HEK293T (cell line): ENCODE results near the gene RBBP6.

Source experiments
- BHLHE40 ChIP-seq: fragments of 450-650 bp; IDR thresholded peaks from 2 replicates; pipeline ENCODE4 v1.6.1; 2016; ENCODE audit warnings: mild to moderate bottlenecking, moderate library complexity, borderline replicate concordance
- FOXA1 ChIP-seq: fragments of 450-650 bp; IDR thresholded peaks from 2 replicates; pipeline ENCODE4 v1.6.1; 2016; ENCODE audit warnings: mild to moderate bottlenecking
- FOXM1 ChIP-seq: fragments of 450-650 bp; IDR thresholded peaks from 2 replicates; pipeline ENCODE4 v1.6.1; 2017; ENCODE audit warnings: mild to moderate bottlenecking, borderline replicate concordance
- PKNOX1 ChIP-seq: fragments of 450-650 bp; IDR thresholded peaks from 2 replicates; pipeline ENCODE4 v1.6.1; 2016
- SP1 ChIP-seq: fragments of 450-650 bp; IDR thresholded peaks from 2 replicates; pipeline ENCODE4 v1.6.1; 2017
- SUZ12 ChIP-seq: fragments of 450-650 bp; IDR thresholded peaks from 2 replicates; pipeline ENCODE4 v1.6.1; 2016; ENCODE audit warnings: mild to moderate bottlenecking

- no peak for TF ChIP-seq FOXM1
- no peak for TF ChIP-seq SUZ12
- TF ChIP-seq PKNOX1: no peak
- no peak for TF ChIP-seq BHLHE40
- no peak for TF ChIP-seq FOXA1
- no peak for TF ChIP-seq SP1
These were observed 73.3 kb downstream of the RBBP6 start for GRCh38 chr16:24612656-24613055.
